Left hindlimb (tissue), 1 donor: ENCODE data around the gene SCCPDH.
"Not testable (repeated sequence)": the region's sequence is repeated elsewhere in the genome, so short reads cannot be mapped to it uniquely, and the experiment has no call there.

Experiments used
- DNase-seq: peaks from one replicate; pipeline ENCODE4 v3.0.0-alpha.2; 2018

The SCCPDH gene

GRCh38 chr1:246708166-246708565 is 16.0 kb upstream of the SCCPDH start:
- no peak for DNase-seq

DNA sequence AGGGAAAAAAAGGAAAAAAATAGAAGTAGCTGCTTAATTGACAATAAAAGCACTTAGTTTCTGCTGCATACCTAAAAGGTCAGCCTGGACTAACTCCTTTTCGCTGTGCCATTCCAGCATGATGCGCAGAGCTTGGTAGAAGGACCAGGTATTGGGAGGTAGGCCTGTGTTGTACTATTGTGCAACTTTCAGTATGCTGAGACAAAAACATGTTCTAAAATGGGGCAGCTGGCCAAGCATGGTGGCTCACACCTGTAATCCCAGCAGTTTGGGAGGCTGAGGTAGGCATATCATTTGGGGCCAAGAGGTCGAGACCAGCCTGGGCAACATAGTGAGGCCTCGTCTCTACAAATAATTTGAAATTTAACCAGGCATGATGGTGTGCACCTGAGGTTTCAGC is 15.0 kb upstream of the SCCPDH start:
- no peak for DNase-seq

DNA sequence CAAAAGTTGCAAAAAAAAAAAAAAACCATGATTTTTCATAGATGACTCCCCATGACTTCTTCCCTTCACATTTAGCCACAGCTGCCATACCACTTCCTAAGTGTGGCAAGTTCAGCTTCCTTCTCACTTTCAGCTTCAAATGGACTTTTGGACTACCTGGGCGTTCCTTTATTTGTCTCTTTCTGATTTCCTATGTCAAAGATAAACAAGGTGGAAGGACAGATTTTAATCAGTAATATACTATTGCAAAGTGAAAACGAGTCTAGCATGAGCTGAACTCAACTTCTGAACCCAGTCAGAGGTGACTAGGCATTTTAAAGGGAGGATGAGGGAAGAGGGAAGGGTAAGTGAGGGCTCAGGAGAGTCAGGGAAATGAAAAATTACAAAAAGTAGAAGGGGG is 14.4 kb upstream of the SCCPDH start:
- DNase-seq, result no peak

DNA sequence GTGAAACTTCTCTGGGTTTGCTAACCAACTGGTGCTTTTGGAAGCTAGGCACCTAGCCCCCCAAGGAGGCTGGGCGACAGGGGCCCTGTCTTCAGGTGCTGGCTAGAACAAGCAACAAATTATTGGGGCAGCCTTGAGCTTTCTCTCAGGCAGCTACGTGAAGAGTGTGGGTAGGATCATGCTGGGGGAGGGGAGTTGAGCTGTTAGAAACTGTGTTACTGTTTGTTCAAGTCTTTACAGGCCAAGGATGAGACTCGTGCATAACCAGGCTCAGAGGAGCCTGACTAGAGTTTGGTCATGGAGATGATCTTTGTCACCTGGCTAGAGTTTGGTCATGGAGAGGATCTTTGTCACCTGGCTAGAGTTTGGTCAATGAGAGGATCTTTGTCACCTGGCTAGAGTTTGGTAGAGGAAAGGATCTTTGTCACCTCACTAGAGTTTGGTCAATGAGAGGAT is 12.6 kb upstream of the SCCPDH start:
- no peak for DNase-seq

GRCh38 chr1:246712428-246712827 is 11.8 kb upstream of the SCCPDH start:
- DNase-seq, result not testable (repeated sequence)

DNA sequence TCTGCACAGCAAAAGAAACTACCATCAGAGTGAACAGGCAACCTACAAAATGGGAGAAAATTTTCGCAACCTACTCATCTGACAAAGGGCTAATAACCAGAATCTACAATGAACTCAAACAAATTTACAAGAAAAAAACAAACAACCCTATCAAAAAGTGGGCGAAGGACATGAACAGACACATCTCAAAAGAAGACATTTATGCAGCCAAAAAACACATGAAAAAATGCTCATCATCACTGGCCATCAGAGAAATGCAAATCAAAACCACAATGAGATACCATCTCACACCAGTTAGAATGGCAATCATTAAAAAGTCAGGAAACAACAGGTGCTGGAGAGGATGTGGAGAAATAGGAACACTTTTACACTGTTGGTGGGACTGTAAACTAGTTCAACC is 4.8 kb upstream of the SCCPDH start:
- DNase-seq, result not testable (repeated sequence)

- not testable (repeated sequence) for DNase-seq
Observed at GRCh38 chr1:246720814-246721213, 3.4 kb upstream of the SCCPDH start.

DNA sequence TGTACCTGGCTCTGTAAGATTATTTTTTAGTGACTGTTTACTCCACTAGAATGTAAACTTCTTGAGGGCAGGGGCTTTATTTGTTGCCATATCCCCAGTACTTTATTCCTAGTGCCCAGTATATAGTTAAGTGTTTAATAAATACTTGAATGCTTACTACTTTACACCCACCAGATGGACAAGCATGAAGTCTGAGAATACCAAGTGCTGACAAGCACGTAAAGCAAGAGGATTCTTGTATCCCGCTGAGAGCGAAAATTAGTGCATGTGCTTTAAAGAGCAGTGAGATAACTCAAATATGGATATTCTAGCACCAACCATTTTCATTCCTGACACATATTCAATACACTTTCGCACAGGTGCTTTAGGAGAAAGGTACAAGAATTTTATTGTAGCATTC is 1.5 kb upstream of the SCCPDH start:
- no peak for DNase-seq

DNA sequence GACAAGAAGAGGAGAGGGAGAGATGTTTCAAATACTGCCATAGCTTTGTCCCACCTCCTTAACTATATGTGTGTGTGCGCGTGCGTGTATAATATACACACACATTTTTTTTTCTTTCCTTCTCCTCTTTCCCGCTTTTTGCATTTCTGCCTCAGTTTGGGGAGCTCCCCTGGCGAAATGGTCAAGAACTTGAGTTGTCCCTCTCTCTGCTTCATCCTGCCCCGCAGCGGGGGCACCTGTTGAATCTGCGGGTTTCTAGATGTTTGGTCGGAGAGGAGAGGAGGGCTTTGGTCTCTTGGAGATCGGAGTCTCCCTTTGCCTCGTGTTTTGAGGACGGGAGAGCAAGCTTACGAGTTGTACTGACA is 504 bp downstream of the SCCPDH start:
- DNase-seq, result no peak

DNA sequence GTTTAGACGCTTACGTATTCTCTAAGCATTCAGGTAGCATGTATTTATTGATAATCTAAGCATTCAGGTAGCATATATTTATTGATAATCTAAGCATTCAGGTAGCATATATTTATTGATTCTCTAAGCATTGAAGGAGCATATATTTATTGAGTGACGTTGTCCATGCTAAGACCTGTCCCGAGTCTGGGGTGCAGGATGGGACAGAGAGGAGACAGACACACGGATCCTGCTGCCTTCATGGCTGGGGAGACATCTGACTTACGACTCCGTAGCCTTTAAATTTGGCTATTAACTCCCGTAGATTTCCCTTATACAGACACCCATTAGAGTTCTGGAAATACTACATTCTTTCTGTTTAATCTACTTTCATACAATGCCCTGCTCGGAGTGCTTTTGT is 982 bp downstream of the SCCPDH start:
- DNase-seq, result no peak

DNA sequence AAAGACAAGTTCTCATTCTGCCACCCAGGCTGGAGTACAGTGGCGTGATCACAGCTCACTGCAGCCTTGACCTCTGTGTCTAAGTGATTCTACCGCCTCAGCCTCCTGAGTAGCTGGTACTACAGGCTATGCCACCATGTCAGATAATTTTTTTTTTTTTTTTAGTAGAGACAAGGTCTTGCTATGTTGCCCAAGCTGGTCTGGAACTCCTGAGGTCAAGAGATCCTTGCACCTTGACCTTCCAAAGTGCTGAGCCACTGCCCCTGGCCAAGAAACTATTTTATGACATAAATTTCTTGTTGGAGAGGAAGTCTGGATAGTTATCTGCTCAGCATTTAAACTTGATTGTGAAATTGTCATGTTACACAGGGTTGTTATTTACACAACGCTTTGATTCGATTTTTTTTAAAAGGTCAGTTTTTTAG is 2.1 kb downstream of the SCCPDH start:
- no peak for DNase-seq

DNA sequence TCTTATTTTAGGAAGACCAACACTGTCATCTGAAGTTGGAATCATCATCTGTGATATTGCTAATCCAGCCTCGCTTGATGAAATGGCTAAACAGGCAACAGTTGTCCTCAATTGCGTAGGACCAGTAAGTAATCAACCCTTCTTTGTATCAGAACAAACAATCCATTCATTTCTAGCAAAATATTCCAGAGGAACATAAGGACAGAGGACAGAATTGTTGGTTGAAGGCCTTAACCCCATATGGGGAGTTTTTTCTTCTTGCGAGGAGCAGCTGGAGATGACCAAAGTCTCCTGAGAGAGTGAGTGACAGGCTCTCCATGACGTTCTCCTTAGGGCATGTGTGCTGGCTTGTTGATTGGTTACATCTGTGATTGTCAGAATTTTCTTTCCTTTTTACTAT is 2.7 kb downstream of the SCCPDH start:
- no peak for DNase-seq

- DNase-seq, result no peak
Observed at GRCh38 chr1:246727594-246727993, 3.4 kb downstream of the SCCPDH start.

DNA sequence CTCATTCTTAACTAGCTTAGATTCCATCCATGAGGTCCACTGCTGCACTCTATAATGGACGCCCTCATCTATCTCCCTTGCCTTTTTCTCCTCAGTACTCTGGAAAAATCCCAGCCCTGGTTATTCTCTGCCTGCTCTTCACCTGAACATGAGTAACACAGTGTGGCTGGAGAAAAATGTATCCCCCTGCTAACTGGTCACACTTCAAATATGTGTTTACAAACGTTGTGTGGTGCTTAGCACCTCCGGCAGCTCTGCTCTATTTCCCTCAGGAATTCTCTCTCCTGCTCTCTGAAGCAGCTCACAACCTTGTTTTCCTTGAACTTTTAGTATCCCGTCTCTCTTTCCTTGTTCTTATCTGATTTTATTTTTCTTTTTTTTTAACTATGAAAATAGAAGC is 4.1 kb downstream of the SCCPDH start:
- DNase-seq, result no peak

- not testable (repeated sequence) for DNase-seq
Observed at GRCh38 chr1:246729040-246729439, 4.8 kb downstream of the SCCPDH start.

GRCh38 chr1:246730839-246731238 is 6.6 kb downstream of the SCCPDH start:
- no peak for DNase-seq

- DNase-seq, result not testable (repeated sequence)
Observed at GRCh38 chr1:246731873-246732272, 7.7 kb downstream of the SCCPDH start.

GRCh38 chr1:246733704-246734103 is 9.5 kb downstream of the SCCPDH start:
- DNase-seq, result no peak

DNA sequence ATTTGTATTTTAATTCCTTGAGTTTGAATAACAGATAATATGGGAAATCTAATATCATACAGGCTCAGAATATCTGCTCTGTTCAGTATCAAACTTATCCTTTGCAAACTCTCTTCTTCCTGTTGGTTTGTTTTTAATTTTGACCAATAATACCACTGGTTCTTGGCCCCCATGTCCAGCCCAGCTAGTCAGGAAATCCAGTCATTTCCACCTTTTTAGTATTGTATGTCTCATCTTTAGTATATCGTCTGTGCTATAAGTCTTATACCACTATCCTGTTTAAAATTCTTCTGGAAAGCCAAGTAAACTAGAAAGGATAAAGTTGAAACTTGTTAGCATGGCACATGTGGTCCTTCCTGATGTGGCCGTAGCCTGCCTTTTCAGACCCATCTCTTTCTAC is 10.7 kb downstream of the SCCPDH start:
- DNase-seq, result no peak

- DNase-seq, result no peak
Observed at GRCh38 chr1:246735735-246736134, 11.5 kb downstream of the SCCPDH start.

DNA sequence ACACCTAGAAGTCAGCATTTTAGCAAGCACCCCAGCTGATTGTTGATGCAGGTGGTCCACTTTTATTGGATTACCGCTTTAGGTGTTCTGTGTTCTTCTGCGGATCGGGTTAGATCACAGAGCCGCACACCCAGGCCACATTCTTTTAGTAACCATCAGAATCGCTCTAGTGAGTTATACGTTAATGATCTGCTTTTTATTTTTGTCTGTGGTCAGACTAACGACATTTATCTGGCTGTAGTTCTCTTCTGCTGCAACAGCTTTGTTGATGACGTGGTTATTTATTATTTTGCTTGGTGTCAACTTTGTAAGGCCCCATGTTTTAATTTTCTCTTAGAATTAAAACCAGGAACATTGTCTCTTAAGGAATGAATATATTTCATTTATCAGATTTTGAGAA is 18.2 kb downstream of the SCCPDH start:
- no peak for DNase-seq

GRCh38 chr1:246746155-246746554 is 21.9 kb downstream of the SCCPDH start:
- not testable (repeated sequence) for DNase-seq

DNA sequence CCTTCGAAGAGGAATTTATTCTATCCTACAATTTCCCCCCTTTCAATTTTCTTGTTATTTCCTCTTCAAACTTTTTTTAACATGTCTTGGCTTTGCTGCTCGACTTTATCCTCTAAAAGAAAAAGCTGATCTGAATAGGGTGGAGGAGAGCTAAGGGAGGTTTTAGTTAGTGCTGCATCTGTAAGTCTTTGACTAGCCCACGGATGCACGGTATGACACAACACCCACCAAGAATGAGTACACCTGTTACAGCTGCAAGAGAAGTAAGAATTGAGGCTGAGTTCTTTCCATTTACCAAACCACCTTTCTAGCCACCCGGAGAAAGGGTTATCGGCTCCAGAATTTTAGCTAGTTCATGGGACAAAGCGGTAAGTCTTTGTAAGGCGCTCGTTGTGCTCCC is 23.8 kb downstream of the SCCPDH start:
- DNase-seq, result no peak

- no peak for DNase-seq
Observed at GRCh38 chr1:246748867-246749266, 24.7 kb downstream of the SCCPDH start.

DNA sequence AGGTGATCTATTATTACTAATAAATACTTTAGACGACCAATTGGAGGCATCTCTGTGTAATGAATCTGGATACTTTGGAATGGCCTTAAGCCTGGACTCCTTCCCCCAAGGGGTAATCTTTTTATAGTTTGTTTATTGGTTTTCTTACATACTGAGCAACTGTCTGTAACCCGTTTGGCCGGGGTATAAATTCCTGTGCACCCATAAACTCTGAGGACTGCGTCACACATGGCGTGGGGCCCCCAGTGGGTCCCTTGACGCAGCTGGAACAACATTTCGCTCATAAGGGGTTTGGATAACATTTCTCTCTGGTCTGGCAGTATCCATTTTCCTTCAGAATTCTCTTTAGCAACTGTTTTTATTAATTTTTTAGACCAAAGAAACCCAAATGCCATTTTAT is 26.5 kb downstream of the SCCPDH start:
- DNase-seq, result no peak
